BLaER1 (cell line): ENCODE results near the gene CRBN.

Experiments
- H3K27ac ChIP-seq: shearing (Covaris generic); formaldehyde crosslinking; 2 replicates; pipeline ENCODE4 v1.8.1; 2022
- H3K27me3 ChIP-seq: shearing (Covaris generic); formaldehyde crosslinking; 2 replicates; pipeline ENCODE4 v1.8.1; 2022
- H3K36me3 ChIP-seq: shearing (Covaris generic); formaldehyde crosslinking; 2 replicates; pipeline ENCODE4 v1.8.1; 2022
- H3K4me1 ChIP-seq: shearing (Covaris generic); formaldehyde crosslinking; 2 replicates; pipeline ENCODE4 v1.8.1; 2022
- H3K4me2 ChIP-seq: shearing (Covaris generic); formaldehyde crosslinking; 2 replicates; pipeline ENCODE4 v1.8.1; 2022
- H3K4me3 ChIP-seq: shearing (Covaris generic); formaldehyde crosslinking; 2 replicates; pipeline ENCODE4 v1.8.1; 2022
- H3K9ac ChIP-seq: shearing (Covaris generic); formaldehyde crosslinking; 2 replicates; pipeline ENCODE4 v1.8.1; 2022
- H3K9me3 ChIP-seq: shearing (Covaris generic); formaldehyde crosslinking; 2 replicates; pipeline ENCODE4 v1.8.1; 2022
- H4K20me1 ChIP-seq: shearing (Covaris generic); formaldehyde crosslinking; 2 replicates; pipeline ENCODE4 v1.8.1; 2022
- Cebpa-rat ChIP-seq: shearing (Covaris generic); IDR thresholded peaks from 2 replicates; pipeline ENCODE4 v1.8.1; 2022

The CRBN gene

DNA sequence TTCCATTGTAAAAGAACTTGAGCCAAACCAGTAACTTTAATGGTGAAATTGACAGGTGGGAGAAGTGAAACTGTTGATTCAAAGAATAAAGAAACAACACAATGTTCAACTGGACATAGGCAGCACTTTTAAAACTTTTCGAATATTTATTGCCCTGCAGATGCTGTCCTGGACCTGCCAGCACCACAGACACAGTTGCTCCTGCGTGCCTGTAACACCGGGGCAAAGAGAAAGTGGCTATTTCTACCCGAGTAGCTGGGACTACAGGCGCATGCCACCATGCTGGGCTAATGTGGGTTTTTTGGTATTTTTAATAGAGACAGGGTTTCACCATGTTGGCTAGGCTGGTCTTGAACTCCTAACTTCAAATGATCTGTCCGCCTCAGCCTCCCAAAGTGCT is 76.7 kb downstream of the CRBN start:
- H3K4me2 ChIP-seq = no peak overlapping the region
- no peak for TF ChIP-seq Cebpa-rat
- no peak overlapping the region for H3K9ac ChIP-seq
- no peak overlapping the region for H3K4me3 ChIP-seq
- H3K9me3 ChIP-seq = no peaks in the 10 kb centered on the region
- H3K4me1 ChIP-seq = peaks cover 12% of the 10 kb centered on the region
- H3K27ac ChIP-seq = no peak overlapping the region
- no peaks in the 10 kb centered on the region for H4K20me1 ChIP-seq
- H3K36me3 ChIP-seq = no peaks in the 10 kb centered on the region
- H3K27me3 ChIP-seq = no peaks in the 10 kb centered on the region

DNA sequence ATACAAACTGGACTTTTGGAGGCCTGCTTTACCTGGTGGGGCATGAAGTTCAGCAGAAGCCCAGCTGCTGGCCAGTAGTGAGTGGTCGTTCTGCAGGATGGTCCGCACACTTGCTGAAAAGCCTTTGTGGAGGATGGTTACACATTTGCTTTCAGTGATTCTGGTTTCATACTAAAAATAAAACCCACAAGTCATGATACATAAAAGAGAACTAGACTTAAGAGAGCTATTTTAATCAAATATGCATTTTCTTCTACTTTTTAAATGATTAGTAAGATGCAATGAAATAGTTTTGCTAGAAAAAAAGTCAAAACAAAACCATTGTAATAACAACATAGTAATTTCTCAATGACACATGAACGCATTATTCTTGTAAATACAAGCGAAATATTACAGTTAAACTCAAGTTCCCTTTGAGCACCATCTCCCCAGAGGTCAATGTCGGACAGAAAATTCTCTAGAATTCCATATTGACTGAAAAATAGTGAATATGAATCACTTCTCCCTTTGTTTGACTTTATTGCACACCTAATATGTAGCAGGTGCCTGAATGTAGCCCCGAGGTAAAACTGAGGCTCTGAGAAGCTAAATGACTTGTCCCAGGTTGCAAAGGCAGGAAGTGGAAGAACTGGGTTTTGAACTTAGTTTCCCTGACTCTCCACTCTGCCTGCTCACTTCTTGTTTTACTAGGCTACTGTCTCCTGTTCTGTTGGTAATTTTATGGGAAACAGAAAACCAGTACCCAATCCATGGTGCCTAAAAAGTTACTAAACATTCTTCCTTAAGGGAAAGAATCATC is 77.6 kb downstream of the CRBN start:
- no peak overlapping the region for H3K9ac ChIP-seq
- H3K4me2 ChIP-seq = no peak overlapping the region
- peaks cover 12% of the 10 kb centered on the region for H3K4me1 ChIP-seq
- no peak overlapping the region for H3K4me3 ChIP-seq
- no peaks in the 10 kb centered on the region for H3K36me3 ChIP-seq
- no peaks in the 10 kb centered on the region for H3K9me3 ChIP-seq
- no peaks in the 10 kb centered on the region for H4K20me1 ChIP-seq
- no peaks in the 10 kb centered on the region for H3K27me3 ChIP-seq
- TF ChIP-seq Cebpa-rat = no peak
- H3K27ac ChIP-seq = no peak overlapping the region
